Suppressor macrophage treated with lipopolysaccharide for 4 hours (primary cell): ENCODE measurements around the gene DDX11.
"Not testable (repeated sequence)": the region's sequence is repeated elsewhere in the genome, so short reads cannot be mapped to it uniquely, and the experiment has no call there.

Experiments
- DNase-seq: peaks from one replicate; pipeline ENCODE4 v3.0.0-alpha.2; 2020

DDX11 gene

DNA sequence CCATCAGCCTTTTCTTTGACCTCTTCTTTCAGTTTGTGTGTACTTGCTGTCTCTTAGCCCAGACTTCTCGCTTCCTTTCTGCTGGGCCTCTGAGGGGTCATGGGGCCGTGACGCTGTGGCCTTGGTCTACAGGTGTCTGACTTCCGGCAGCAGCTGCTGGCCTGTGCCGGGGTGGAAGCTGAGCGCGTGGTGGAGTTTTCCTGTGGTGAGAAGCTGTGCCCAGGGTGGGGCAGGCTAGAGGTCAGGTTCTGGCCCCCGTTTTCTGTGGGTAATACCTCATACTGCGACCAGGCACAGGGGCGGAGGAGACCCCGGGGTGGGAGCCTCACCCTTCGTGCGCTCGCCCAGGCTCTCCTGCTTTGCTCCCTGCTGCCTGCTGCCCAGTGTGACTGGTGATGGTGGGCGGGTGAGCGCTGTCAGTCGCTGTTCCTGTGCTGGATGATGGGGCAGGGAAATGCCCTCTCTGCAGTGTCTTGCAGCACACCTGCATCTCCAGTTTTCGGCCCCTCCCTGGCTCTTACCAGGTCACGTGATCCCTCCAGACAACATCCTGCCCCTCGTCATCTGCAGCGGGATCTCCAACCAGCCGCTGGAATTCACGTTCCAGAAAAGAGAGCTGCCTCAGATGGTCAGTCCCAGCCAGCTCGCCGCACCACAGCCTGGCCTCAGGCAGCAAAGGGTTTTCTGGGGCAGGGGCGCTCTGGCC lies 27.0 kb downstream of the DDX11 start:
- not testable (repeated sequence) for DNase-seq

DNA sequence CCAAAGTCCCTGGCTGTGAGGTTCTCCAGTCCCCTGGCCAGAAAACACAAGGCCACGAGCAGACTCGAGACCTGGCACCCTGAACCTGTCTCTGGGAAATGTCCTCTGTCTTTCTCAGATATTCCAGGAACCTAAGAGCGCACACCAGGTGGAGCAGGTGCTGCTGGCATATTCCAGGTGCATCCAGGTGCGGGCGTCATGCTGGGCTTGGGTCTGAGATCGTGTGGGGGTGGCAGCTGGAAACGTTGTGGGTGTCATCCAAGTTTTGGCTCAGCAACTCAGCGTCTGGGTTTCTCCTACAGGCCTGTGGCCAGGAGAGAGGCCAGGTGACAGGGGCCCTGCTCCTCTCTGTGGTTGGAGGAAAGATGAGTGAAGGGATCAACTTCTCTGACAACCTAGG lies 28.5 kb downstream of the DDX11 start:
- not testable (repeated sequence) for DNase-seq

GRCh38 chr12:31102596-31102995 lies 28.9 kb downstream of the DDX11 start:
- DNase-seq = not testable (repeated sequence)

DNA sequence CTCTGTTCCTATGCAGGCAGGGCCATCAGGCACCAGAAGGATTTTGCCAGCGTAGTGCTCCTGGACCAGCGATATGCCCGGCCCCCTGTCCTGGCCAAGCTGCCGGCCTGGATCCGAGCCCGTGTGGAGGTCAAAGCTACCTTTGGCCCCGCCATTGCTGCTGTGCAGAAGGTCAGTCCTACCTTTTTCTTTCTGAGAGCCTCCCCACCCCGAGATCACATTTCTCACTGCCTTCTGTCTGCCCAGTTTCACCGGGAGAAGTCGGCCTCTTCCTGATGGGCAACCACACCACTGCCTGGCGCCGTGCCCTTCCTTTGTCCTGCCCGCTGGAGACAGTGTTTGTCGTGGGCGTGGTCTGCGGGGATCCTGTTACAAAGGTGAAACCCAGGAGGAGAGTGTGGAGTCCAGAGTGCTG lies 29.9 kb downstream of the DDX11 start:
- DNase-seq = not testable (repeated sequence)

DNA sequence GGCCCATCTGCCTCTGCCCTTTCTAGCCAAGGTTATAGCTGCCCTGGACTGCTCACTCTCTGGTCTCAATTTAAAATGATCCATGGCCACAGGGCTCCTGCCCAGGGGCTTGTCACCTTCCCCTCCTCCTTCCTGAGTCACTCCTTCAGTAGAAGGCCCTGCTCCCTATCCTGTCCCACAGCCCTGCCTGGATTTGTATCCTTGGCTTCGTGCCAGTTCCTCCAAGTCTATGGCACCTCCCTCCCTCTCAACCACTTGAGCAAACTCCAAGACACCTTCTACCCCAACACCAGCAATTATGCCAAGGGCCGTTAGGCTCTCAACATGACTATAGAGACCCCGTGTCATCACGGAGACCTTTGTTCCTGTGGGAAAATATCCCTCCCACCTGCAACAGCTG lies 30.6 kb downstream of the DDX11 start:
- not testable (repeated sequence) for DNase-seq

- DNase-seq = not testable (repeated sequence)
Measured at GRCh38 chr12:31104773-31105172, 31.1 kb downstream of the DDX11 start.

DNA sequence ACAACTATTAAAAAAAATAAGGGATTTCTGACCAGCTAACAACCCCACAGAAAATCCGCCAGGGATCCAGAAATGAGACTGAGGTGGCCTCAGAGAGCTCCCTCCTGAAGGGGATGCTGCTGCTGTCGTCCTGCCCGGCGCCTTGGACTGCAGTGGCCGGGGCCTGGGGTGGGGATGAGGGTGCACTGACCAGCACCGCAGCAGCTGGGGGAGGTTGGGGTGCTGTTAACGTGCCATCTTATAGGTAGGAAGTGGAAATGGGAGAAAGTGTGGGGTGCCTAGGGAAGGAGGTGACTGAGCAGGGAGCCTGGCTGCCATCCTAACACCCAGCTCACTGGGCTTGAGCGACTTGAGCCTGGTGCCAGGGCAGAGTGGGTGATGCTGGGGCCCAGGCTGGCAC lies 32.0 kb downstream of the DDX11 start:
- DNase-seq = no peak

- no peak for DNase-seq
Measured at GRCh38 chr12:31106101-31106803, 32.6 kb downstream of the DDX11 start.

GRCh38 chr12:31109773-31110172 lies 36.1 kb downstream of the DDX11 start:
- not testable (repeated sequence) for DNase-seq

- DNase-seq = not testable (repeated sequence)
Measured at GRCh38 chr12:31110263-31110662, 36.6 kb downstream of the DDX11 start.

DNA sequence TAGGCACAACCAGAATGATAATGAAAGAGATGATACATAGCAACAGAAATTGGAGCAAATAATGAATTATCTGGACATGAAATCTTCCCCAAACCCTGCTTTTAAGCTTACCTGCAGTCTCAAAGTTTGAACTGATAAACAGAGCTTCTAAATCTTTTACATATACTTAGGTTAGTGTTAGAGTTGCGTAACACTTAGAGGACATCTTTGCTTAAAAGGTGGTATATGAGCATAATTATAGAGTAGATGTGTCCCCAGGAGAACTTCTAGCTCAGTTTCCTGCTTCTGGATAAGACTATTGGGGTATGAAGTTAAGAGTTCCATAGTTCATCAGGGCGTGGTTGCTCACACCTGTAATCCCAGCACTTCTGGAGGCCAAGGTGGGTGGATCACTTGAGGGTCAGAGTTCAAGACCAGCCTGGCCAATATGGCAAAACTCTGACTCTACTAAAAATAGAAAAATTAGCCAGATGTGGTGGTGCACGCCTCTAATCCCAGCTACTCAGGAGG lies 41.5 kb downstream of the DDX11 start:
- DNase-seq = not testable (repeated sequence)

DNA sequence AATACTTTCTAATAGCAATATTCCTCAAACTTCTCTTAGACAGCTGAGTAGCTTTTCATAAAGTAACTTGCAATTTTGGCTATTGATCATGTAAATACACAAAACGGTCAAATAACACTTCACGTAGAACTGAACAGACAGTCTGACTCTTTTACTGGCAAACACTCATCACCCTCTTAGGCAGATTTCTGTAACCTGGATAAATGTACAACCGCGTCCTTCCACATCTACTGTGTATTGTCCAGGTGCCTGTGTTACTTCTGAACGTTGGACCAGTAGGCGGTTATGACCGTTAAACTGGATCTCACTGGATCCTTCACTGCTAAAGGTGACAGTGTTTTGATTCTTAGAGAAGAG lies 43.2 kb downstream of the DDX11 start:
- DNase-seq = not testable (repeated sequence)

DNA sequence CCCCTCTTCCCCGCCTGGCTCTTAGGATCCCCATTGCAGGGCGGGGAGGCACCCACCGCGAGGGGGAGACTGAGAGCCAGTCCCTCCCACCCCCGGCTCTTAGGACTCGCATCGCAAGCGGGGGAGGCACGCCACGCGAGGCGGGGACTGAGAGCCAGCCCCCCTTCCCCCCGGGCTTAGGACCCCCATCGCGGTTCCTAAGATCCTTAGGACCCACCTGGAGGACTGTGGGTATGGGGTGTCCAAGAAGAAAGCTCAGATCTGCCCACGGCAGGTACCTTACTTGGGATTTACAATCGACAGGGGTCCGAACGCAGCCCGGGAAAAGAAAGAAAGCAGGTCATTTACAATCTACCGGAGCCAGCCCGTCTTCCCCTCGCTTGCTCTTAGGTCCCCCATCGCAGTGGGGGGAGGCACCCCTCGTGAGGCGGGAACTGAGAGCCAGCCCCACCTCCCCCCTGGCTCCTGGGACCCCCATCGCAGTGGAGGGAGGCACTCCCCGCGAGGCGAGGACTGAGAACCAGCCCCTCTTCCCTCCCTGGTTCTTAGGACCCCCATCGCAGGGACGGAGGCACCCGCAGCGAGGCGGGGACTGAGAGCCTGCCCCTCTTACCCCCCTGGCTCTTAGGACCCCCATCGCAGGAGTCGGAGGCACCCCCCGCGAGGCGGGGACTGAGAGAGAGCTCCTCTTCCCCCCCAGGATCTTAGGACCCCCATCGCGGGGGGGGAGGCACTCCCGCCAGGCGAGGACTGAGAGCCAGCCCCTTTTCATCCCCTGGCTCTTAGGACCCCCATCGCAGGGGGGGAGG lies 43.7 kb downstream of the DDX11 start:
- DNase-seq = peak; percentile 51

DNA sequence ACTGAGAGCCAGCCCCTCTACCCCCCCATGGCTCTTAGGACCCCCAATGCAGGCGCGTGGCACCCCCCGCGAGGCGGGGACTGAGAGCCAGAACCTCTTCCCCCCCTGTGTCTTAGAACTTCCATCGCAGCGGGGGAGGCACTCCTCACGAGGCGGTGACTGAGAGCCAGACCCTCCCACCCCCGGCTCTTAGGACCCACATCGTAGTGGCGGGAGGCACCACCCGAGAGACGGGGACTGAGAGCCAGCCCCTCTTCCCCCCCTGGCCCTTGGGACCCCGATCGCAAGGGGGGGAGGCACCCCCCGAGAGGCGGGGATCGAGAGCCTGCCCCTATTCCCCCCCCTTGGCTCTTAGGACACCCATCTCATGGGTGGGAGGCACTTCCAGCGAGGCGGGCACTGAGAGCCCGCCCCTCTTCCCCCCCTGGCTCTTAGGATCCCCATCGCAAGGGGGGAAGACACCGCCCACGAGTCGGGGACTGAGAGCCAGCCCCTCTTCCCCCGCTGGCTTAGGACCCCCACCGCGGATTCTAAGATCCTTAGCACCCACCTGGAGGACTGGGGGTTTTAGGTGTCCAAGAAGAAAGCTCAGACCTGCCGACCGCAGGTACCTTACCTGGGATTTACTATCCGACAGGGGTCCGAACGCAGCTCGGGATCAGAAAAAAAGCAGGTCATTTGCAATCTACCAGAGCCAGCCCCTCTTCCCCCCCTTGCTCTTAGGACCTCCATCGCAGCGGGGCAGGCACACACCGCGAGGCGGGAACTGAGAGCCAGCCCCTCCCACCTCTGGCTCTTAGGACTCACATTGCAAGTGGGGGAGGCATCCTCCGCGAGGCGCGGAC lies 44.9 kb downstream of the DDX11 start:
- DNase-seq = no peak

GRCh38 chr12:31119192-31119802 lies 45.6 kb downstream of the DDX11 start:
- DNase-seq = no peak

DNA sequence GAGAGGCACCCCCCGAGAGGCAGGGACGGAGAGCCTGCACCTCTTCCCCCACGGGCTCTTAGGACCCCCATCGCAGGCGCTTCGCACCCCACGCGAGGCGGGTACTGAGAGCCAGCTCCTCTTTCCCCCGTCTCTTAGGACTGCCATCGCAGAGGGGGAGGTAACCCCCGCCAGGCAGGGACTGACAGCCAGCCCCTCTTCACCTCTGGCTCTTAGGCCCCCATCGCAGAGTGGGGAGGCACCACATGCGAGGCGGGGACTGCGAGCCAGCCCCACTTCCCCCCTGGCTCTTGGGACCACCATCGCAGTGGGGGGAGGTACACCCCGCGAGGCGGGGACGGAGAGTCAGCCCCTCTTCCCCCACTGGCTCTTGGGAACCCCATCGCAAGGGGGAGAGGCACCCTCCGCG lies 46.1 kb downstream of the DDX11 start:
- no peak for DNase-seq

DNA sequence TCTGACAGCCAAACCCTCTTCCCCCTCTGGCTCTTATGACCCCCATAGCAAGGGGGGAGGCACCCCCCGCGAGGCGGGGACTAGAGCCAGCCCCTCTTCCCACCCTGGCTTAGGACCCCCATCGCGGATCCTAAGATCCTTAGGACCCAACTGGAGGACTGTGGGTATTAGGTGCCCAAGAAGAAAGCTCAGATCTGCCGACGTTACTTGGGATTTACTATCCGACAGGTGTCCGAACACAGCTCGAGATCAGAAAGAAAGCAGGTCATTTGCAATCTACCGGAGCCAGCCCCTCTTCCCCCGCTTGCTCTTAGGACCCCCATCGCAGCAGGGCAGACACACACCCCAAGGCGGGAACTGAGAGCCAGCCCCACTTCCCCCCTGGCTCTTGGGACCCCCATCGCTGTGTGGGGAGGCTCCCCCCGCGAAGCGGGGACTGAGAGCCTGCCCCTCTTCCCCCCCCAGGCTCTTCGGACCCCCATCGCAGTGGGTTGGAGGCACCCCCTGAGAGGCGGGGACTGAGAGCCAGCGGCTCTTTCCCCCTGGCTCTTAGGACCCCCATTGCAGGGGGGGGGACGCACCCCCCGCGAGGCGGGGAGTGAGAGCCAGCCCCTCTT lies 46.8 kb downstream of the DDX11 start:
- DNase-seq = no peak

GRCh38 chr12:31121022-31121728 lies 47.5 kb downstream of the DDX11 start:
- DNase-seq = not testable (repeated sequence)

DNA sequence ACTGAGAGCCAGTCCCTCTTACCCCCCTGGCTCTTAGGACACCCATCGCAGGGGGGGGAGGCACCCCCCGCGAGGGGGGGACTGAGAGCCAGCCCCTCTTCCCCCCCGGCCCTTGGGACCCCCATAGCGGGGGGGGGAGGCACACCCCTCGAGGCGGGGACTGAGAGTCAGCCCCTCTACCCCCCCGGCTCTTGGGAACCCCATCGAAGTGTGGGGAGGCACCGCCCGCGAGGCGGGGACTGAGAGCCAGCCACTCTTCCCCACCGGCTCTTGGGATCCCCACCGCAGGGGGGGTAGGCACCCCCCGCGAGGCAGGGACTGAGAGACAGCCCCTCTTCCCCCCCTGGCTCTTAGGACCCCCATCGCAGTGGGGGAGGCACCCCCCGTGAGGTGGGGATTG lies 48.8 kb downstream of the DDX11 start:
- no peak for DNase-seq

GRCh38 chr12:31124158-31124557 lies 50.5 kb downstream of the DDX11 start:
- not testable (repeated sequence) for DNase-seq

GRCh38 chr12:31125171-31125570 lies 51.5 kb downstream of the DDX11 start:
- not testable (repeated sequence) for DNase-seq
